Midbrain (tissue), 1 donor: ENCODE measurements around the gene RASA3.

ENCODE experiments used
- DNase-seq: peaks from one replicate; lab custom pipeline; 2025; lab: John Stamatoyannopoulos, UW

The RASA3 gene

DNA sequence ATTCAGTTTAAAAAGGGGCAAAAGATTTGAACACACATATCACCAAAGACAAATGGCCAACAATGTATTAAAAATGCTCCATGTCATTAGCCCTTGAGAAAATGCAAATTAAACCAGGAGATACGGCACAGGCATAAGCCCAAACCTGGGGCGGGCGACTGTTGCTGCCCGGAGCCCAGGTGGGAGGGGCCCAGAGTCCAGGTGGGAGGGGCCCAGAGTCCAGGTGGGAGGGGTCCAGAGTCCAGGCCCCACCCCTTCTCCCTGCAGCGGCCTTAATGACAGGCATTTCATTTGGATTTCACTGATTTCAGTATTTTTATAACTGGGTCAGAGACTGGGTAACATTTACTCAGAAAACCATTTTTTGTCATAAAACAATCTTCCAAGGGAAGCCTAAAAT lies 78.2 kb downstream of the RASA3 start:
- no peak for DNase-seq

DNA sequence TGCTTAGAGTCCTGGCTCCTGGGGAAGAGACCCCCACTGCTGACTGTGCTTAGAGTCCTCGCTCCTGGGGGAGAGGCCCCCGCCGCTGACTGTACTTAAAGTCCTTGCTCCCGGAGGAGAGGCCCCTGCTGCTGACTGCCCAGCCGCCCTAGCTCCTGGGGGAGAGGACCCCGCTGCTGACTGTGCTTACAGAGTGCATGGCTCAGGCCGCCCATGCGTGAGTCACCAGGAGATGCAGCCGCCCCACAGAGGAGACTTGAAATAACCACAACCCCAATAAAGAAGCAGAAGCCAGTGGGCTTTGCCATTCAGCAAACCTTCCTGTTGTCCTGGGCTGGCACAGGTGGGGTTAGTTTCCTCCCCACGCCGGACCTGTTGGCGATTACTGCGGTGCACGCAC lies 79.4 kb downstream of the RASA3 start:
- no peak for DNase-seq

DNA sequence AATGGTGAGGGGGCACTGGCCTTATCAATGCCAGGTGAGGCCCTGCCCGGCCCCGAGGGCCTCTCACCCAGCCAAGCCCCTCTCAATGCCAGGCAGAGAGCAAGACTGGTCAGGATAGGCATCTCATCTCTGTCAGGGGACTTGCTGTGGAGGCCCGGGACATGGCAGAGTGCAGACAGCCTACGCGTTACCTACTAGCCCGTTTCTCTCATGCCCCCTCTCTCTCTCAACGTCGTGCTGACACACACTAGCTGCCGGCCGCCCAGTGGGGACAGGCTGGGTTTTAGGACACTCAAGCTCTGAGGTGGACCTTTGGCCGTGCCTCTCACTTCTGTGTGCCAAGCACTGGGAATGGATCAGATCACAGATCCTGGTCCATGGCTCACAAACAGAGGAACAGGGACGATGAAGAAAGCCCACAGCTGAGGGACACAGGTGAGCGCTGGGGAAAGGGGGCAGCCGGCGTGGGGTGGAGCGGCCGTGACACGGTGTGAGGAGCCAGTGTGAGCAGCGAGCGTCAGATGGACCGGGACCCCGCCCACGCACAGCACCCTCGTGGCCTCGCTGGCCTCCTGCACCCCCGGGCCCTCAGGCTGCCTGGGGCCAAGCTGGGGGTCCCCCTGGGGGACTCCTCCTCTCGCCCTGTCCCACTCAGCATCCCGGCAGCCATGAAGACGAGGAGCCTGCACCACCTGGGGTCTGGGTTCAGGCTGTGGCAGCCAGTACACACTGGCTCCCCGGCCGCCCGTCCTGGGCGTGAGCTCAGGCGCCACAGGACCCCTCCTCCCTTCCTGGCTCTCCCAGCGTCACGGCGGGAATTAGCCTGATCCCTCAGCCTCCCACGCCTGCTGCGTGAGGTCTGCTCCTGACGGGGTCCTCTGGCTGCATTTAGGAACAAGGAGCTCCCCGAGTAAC lies 81.6 kb downstream of the RASA3 start:
- DNase-seq: no peak

DNA sequence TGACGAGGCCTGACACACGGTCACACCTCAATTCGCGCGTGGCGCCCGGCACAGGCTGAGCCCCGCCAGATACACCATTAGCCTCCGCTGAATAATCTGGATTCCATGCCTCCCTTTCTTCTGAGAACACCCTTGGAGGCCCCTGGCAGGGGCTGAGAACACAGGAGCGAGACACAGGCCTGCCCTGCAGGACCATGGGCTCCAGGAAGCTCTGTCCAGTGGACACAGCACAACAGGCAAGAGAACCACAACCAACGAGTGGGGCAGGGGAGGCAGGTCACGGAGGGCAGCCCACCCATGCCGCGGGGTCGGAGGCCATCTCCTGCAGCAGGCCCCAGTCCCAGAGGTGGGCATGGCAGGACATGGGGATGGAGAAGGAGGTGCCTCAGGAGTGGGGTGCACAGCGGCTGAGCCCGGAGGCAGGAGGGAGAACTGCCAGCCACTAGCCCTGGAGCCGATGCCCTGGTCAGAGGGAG lies 82.8 kb downstream of the RASA3 start:
- DNase-seq: no peak

DNA sequence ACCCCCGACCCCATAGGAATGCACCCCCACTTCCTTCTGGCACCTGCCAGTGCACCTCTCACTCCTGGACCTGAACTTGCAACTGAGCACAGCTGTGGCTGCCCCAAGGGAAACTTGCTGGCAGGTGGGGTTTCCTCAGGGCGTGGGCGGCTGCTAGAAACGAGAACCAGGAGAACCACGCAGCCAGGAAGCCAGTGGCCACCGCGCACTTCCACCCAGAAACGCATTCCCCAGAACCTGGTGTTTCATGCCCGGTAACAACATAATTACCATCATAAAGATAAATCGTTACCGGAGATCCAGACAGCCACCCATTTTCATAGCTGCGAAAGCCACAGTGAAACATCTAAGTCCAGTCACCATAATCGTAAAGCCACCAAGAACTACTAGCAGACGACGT lies 83.4 kb downstream of the RASA3 start:
- DNase-seq: no peak

DNA sequence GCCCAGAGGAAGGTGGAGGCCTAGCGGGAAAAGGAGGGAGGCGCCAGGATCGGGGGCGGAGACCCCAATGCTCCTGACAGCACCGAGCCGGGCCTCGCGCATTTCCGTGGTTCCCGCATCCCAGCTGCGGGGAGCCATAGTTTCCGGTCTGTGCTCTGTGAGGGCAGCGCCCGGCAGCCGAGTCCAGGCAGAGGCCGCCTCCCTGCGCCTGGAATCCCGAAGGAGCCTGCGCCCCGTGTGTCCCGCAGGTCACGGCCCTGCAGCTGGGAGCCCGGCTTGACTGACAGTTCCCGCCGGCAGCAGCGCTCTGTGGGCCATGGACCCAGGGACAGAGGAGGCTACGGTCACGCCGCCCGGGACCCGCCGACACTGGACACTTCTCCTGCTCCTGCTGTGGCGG lies 84.0 kb downstream of the RASA3 start:
- DNase-seq: no peak

DNA sequence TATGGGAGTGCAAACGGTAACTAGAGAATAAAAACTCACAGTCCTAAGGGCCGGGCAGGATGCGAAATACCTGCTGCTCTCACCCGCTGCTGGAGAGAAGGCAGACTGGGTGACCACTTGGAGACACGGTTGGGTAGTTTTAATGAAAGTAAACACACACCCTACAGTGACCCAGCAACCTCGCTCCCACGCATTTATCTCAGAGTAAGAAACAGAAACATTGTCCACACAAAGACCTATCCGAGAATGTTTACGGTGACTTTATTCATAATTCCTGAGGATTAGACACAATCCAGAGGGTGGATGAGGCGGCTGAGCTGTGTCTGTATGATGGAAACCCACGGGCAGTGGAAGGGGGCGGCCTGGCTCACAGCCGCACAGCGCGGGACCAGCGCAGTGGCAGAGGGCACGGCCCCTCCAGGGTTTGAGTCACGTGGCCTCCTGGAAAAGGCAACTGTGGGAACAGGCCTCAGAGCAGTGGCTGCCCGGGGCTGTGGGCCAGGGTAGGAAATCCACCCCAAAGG lies 85.0 kb downstream of the RASA3 start:
- DNase-seq: no peak

DNA sequence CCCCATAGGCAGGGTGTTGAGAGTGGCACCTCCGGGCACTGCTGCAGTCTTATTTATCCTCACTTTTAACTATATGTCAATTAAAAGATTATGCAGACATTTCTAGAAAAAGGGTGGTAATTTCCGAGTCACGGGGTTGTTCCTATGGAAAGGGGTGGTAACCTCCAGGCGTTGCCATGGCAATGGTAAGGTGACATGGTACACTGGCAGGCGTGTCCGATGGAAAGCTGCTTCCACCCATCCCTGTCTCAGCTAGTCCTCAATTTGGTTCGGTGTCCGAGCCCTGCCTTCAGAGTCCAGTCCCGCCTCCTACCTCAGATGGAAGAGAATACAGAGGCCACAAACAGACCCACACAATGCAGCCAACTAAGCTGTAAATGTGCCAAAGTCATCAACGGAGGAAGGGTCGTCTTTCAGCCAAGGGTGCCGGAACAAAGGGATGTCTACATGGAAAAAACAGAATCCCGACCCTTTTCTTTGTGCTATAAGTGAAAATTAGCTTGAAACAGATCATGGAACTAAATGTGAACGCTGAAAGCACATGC lies 85.9 kb downstream of the RASA3 start:
- DNase-seq: no peak

DNA sequence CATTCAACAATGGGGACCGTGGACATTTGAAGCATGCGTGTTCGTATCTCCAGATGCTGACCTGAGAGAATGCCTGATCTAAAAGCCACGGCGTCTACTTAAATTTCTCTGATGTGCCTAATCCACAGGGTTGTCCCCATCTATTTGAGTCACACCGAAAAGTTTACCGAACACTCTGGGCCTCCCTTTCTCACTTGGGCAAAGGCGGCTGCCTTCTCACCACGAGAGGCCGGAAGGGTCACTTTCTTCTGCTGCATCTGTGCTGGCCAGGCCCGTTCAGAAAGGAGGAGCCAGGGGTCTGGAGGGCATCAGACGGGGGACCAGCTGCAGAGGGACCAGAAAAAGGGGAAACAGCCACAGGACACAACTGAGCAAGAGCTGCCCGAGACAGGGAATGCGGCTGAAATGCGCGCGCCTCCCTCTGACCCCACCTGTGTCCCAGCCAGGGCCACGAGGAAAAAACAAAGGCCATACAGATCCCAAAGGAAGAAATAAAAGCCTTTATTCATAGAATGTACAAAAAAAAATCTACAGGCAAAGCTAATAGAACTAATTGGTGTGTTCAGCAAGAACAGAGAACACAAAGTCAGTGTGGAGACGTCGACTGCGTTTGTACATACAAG lies 87.2 kb downstream of the RASA3 start:
- DNase-seq: peak; percentile 47

DNA sequence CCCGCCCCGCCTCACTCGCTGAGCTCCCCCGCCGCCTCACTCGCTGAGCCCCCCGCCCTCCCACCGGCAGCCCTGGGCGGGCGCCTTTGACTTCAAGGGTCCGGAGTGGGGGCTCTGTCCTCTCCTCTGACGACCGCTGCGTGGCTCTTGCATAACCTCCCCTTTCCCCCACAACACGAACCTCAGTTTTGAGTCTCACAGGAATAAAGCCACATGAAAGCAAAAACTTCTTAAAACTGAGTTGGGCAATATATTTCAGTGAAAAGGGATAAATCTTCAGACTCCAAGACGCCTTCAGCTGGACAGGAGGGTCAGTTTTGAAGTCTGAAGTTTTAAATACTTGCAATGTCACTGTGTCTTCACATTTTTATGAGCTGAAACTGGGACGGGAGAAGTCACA lies 87.9 kb downstream of the RASA3 start:
- DNase-seq: no peak

DNA sequence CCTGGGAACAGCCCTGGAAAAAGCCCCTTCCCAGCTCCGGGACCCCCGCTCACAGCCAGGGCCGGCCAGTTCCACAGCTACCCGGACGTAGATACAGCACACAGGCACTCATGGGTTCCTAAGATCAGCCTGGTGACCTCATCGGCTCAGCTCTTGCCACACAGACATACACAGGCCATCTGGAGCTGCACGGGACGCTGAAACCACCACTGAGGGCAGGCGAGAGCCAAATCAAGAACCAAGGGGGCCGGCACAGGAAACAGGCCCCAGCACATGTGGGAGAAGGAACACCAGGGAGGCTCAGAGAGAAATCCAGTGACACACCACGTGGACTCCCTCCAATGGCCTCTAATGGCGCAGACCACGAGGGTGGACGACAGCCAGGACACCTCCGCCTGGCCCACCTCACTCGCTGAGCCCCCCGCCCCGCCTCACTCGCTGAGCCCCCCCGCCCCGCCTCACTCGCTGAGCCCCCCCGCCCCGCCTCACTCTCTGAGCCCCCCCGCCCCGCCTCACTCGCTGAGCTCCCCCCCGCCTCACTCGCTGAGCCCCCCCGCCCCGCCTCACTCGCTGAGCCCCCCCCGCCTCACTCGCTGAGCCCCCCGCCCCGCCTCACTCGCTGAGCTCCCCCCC lies 88.9 kb downstream of the RASA3 start:
- DNase-seq: no peak

DNA sequence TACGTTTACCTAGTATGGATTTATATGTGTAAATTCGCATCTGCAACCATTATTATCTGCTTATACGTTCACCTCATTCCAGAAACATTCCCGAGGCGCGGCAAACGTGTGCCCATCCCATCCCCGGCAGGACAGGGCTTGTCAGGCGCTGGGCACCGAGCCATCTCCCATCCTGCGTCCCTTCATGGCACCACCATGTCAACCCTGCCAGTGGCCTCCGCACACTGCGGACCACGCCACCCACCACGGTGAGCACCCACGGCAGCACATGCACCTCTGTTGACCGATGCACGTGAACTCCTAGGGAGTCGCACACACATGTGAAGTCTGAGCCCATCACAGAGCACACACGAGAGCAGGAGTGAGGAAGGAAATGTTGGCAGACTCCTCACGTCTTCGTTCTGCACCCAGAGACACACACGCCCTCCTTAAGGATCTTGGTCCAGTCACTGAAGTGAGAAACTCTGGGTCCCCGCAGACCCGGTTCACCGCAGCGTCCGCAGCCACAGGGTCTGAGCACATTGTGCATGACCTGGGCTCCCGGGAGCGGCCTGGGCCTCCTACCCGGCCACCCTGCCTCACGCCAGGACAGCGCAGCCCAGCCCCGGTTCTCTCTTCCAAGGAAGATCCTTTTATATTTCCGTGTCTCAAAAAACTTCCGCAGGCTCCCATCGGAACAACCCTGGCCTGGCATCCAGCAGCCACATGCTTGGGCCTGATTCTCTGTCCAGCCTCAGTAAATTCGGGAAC lies 90.2 kb downstream of the RASA3 start:
- no peak for DNase-seq

DNA sequence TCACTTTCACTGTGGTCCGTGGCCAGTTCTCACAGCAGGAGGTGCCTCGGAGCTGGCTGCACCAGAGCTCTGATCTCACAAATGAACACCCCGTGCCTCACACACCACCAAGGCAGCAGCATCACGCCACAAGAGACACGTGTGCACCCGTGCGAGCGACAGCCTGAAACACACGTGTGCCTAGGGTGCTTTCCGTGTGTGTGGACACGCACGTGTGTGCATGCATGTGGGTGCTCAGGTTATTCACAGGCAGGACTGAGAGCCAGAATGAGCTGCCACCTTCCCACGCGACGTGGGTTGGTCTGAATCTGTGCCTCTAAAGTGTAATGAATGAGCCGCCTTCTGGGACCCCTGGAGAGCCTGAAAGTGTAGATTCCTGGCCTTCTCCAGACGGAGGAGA lies 90.9 kb downstream of the RASA3 start:
- no peak for DNase-seq

DNA sequence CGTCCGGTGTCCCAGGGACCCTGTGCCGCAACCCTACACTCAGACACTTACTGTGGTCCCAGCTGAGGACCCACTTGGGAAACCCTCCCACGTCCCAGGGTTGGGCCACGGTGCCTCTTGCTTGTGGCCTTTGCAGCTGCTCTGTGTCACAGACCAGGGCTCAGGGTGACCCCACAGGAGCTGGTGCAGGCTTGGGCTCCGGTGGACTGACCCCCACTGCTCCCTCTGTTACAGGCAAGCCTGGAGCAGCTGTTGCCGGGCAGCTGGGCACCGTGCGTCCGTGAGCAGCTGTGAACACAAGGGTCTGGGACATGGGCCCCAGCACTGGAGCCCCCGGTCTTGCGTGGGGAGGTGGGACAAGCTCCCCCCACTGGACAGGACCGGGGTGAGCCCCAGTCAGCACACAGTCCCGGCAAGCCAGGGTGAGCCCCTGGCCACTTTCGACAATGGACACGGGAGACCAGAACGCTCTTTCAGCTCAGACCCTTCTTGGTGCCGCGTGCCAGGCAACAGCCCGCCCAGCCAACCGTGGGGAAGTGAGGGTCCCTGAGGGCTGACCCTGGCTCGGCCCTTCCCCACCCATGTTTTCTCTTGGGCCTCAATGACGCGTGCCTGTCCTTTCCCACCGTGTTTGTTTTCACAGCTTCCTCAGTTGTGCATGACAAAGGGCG lies 92.8 kb downstream of the RASA3 start:
- no peak for DNase-seq

DNA sequence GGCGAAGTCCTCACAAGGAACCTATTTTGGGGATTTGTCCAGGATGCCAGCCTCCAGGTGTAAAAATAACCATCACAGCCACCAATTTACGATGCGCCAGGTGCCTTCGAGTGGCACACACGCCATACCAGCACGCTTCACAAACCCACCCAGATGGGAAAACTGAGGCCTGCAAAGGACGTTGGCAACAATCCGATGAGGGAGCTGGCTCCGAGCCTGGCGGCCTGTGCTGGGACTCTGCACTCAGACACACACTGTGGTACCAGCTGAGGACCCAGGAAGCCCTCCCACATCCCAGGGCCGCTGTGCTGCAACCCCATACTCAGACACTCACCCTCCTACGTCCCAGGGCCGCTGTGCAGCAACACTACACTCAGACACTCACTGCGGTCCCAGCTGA lies 93.5 kb downstream of the RASA3 start:
- no peak for DNase-seq

DNA sequence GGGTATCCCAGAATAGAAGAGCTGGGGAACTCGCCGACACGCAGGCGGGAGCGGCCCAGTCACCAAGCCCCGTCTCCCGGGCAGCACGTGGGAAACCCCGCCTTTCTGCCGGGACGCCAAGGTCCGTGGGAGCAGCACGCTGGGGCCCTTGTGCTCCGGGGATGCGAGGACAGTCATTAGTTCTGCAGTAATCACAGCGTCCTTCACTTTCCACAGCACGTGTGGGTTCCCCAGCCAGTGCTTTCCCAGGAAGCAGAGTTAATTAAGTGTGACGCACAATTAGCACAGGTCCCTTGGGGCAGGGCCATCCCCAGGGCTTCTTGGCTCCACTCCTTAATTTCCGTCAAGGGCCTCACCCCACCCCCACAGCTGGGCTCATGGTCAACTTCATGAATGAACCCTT lies 94.2 kb downstream of the RASA3 start:
- no peak for DNase-seq

DNA sequence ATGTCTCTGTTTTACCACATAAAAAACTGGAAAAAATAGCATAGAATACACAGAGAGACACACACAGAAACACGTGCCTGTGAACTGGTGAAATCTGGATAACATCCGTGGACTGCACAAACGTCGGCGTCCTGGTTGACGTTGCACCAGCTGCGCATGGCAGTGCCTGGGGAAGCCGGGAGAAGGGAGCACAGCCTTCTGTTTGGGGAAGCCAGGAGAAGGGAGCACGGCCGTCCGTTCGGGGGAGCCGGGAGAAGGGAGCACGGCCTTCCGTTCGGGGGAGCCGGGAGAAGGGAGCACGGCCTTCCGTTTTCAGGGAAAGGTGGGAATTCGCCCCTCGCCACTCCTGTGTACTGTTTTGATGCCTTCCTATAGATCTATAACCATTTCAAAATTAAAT lies 94.7 kb downstream of the RASA3 start:
- DNase-seq: no peak

DNA sequence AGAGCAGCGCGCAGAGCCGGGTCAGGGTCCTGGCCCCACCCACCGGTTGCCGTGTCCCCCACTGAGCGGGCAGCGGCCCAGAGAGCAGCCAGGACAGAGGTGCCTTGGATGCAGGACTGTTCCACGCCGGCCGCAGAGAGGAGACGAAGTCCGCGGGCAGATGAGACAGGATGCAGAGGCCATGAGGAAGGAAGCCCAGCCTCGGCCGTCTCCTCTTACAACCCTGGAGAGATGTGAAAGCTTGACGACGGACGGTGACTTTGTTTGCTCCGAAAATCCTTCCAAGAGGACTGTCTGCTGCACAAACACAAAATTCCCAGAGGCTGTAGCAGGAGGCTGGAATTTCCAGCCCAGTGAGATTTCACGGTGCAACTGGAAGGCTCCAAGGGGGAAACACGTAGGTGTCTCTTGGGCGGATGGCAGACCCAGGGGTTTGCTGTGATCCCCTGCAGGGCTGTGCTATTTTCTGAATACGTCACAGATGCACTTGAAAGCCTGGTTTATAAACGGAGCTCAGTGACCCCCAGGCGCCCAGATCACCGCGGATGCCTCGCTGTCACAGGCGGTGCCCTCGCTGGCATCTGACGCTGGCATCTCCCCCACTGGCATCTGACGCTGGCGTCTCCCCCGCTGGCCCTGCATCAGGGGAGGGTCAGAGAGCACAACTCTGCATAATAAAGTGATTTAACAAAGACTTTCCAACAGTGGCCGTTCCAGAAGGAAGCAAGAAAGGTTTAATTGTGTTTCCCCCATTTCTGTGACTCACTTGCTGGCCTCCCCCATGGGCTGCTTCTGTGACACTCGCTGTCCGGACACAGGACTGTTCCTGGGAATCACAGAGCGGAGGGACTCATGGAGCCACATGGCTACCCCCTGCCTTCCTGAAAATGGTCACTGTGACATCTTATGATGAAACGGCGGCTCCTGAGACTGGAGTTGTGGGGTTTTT lies 96.6 kb downstream of the RASA3 start:
- DNase-seq: peak; percentile 87

DNA sequence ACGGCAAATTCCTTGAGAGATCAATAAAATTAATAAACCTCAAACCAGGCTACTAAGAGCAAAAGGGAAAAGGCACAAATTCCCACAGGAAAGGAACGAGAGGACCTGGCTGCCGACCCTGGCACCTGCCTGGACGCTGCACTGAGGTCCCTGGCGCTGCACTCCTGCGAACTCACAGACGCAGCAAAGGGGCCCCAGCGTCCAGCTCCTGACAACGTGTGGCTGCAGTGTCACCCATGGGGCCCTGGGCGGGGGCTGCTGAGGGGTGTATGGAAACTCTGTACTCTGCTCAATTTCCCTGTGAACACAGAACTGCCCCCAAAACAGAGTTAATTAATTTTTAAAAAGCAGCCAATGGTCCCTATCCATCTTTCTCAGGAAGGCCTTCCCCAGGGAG lies 97.2 kb downstream of the RASA3 start:
- no peak for DNase-seq

DNA sequence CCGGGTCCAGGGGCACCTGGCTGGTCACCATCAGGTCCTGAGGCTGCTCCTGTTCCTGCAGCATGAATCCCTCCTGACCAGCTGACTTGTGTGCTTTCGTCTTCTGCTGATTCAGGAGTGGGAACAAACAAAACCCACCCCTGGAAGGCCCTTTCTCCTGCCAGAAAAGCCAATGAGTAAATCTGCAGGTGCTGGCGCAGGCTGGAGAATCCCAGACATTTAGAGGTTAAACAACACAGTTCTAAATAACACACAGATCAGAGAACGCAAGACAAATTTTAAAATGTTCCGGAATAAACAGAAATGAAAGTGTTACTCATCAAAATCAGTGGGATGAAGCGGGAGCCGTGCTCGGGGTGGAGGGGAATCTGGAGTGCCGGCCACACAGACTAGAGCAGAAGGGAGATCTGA lies 97.9 kb downstream of the RASA3 start:
- no peak for DNase-seq
